Ammon's horn (tissue), 1 donor: ENCODE results near the gene TMEM131.

Experiments used
- DNase-seq: peaks from one replicate; pipeline ENCODE4 v3.0.0-alpha.2; 2016; ENCODE audit warnings: low spot score

Gene TMEM131

GRCh38 chr2:97738179-97739019 is 257.3 kb downstream of the TMEM131 start:
- no peak for DNase-seq

- no peak for DNase-seq
Measured at GRCh38 chr2:97737421-97738178, 258.1 kb downstream of the TMEM131 start.

- DNase-seq = no peak
Measured at GRCh38 chr2:97736608-97737330, 259.0 kb downstream of the TMEM131 start.

GRCh38 chr2:97736185-97736584 is 259.6 kb downstream of the TMEM131 start:
- no peak for DNase-seq

- DNase-seq = no peak
Measured at GRCh38 chr2:97735161-97735561, 260.6 kb downstream of the TMEM131 start.

- no peak for DNase-seq
Measured at GRCh38 chr2:97734061-97735051, 261.4 kb downstream of the TMEM131 start.

GRCh38 chr2:97733341-97734035 is 262.3 kb downstream of the TMEM131 start:
- DNase-seq = no peak

- no peak for DNase-seq
Measured at GRCh38 chr2:97732436-97733340, 263.1 kb downstream of the TMEM131 start.

- DNase-seq = no peak
Measured at GRCh38 chr2:97731274-97732020, 264.3 kb downstream of the TMEM131 start.

GRCh38 chr2:97730245-97730644 is 265.5 kb downstream of the TMEM131 start:
- DNase-seq = no peak

GRCh38 chr2:97728091-97728731 is 267.5 kb downstream of the TMEM131 start:
- peak; percentile 30 for DNase-seq

GRCh38 chr2:97727296-97727695 is 268.5 kb downstream of the TMEM131 start:
- no peak for DNase-seq

- DNase-seq = no peak
Measured at GRCh38 chr2:97726261-97727064, 269.3 kb downstream of the TMEM131 start.

- DNase-seq = no peak
Measured at GRCh38 chr2:97724946-97725688, 270.6 kb downstream of the TMEM131 start.

- DNase-seq = no peak
Measured at GRCh38 chr2:97724501-97724900, 271.2 kb downstream of the TMEM131 start.

- DNase-seq = no peak
Measured at GRCh38 chr2:97724073-97724410, 271.7 kb downstream of the TMEM131 start.
